NT2/D1 (cell line): ENCODE measurements around the gene DLST.

Experiments used
- YY1 ChIP-seq: IDR thresholded peaks from 2 replicates; pipeline ENCODE4 v1.6.1; 2011; ENCODE audit not compliant: insufficient read length, insufficient read depth
- ZNF274 ChIP-seq: IDR thresholded peaks from 2 replicates; pipeline ENCODE4 v1.6.1; 2011; ENCODE audit warnings: mild to moderate bottlenecking, low read depth, low read length

DNA sequence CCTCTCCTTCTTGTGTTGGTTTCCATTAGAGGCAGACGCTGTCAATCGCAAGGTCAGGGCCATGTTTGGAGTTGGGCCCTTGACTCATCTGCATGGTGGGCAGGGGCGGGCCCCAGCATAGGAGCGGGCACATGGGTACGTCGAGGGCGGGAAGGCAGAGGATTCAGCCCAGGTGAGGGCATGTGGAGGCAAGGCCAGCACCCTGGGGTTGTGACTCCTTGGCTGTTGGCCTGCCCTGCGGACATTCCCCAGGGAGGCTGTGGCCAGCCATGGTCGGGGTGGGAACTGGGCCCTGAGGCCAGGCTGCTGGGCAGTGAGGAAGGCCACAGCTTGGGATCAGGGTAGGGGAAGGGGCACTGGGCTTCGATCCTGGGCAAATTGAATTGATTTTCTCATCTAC lies 31.1 kb downstream of the DLST start:
- no peak for TF ChIP-seq YY1
- TF ChIP-seq ZNF274, result no peak
